ENCODE measurements around the gene LPP.

DNA sequence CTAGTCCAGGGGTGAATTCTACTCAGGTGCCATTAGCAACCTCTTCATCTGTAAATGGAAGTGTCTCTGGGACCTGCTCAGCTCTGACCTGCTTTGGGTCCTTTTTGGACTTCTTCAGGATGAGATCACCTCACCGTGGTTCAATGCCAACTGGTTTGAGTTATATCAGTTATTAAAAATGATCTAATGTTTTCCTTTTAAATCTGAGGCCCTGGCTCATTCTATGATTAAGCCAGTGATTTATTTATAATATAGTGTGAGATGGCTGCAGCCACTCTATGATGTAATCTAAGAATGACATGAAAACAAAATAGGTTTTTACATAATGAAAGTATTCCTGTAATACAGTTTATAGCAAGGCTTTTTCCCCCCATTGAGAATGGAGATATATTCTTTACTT lies 79.4 kb downstream of the LPP start:
- no peak for TF ChIP-seq POLR2A (IDR thresholded peaks at IDR 0.05)
- TF ChIP-seq, protein P1, sequence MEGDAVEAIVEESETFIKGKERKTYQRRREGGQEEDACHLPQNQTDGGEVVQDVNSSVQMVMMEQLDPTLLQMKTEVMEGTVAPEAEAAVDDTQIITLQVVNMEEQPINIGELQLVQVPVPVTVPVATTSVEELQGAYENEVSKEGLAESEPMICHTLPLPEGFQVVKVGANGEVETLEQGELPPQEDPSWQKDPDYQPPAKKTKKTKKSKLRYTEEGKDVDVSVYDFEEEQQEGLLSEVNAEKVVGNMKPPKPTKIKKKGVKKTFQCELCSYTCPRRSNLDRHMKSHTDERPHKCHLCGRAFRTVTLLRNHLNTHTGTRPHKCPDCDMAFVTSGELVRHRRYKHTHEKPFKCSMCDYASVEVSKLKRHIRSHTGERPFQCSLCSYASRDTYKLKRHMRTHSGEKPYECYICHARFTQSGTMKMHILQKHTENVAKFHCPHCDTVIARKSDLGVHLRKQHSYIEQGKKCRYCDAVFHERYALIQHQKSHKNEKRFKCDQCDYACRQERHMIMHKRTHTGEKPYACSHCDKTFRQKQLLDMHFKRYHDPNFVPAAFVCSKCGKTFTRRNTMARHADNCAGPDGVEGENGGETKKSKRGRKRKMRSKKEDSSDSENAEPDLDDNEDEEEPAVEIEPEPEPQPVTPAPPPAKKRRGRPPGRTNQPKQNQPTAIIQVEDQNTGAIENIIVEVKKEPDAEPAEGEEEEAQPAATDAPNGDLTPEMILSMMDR (IDR thresholded peaks at IDR 0.05), result no peak
